HUES48 (cell line): ENCODE results near the gene ZER1.
A peak's percentile ranks its signal among the peaks of the same experiment; 100 is the strongest.
"Not testable (repeated sequence)": the region's sequence is repeated elsewhere in the genome, so short reads cannot be mapped to it uniquely, and the experiment has no call there.

ENCODE experiments used
- H3K27ac ChIP-seq: one replicate; pipeline ENCODE4 v1.7.0; 2013; ENCODE audit warnings: low read depth, low read length, inconsistent platforms
- H3K27me3 ChIP-seq: 2 replicates; pipeline ENCODE4 v1.6.1; 2013; ENCODE audit warnings: mild to moderate bottlenecking, low read length; ENCODE audit not compliant: control insufficient read depth, insufficient read depth
- H3K36me3 ChIP-seq: 2 replicates; pipeline ENCODE4 v1.6.1; 2013; ENCODE audit warnings: low read length; ENCODE audit not compliant: control insufficient read depth, insufficient read depth
- H3K4me1 ChIP-seq: 2 replicates; pipeline ENCODE4 v1.6.1; 2013; ENCODE audit warnings: mild to moderate bottlenecking, low read length; ENCODE audit not compliant: control insufficient read depth, insufficient read depth
- H3K4me3 ChIP-seq: 2 replicates; pipeline ENCODE4 v1.5.1; 2013; ENCODE audit warnings: mild to moderate bottlenecking, low read depth, low read length
- H3K9ac ChIP-seq: 2 replicates; pipeline ENCODE4 v1.6.1; 2013; ENCODE audit warnings: mild to moderate bottlenecking, low read depth, low read length, moderate library complexity
- H3K9me3 ChIP-seq: 2 replicates; pipeline ENCODE4 v1.6.1; 2013; ENCODE audit warnings: low read length; ENCODE audit not compliant: control insufficient read depth, insufficient read depth

ZER1 gene

DNA sequence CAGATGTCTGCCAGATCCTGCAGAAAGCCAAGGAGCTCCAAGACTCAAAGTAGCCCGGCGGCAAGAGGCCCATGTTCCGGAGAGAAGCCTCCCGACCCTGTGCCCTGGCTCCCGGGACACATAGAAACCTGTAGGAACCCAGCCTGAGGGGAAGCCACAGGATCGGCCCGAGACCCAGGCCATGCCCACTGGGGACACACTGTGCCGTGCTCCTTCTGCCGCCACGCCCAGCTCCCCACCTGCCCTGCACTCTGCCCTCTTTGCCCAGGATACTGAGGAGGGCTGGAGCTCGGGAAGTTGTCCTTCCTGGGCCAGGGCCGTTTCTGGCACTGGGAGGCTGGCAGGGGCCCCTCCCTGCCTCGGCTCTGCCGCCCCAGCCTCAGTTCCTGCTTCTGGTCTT is 36.1 kb upstream of the ZER1 start:
- H3K9ac ChIP-seq: no peak overlapping the region
- no peaks in the 10 kb centered on the region for H3K27me3 ChIP-seq
- H3K27ac ChIP-seq: no peak overlapping the region
- peaks cover 42% of the 10 kb centered on the region for H3K36me3 ChIP-seq
- no peaks in the 10 kb centered on the region for H3K9me3 ChIP-seq
- H3K4me1 ChIP-seq: no peaks in the 10 kb centered on the region
- no peak overlapping the region for H3K4me3 ChIP-seq

DNA sequence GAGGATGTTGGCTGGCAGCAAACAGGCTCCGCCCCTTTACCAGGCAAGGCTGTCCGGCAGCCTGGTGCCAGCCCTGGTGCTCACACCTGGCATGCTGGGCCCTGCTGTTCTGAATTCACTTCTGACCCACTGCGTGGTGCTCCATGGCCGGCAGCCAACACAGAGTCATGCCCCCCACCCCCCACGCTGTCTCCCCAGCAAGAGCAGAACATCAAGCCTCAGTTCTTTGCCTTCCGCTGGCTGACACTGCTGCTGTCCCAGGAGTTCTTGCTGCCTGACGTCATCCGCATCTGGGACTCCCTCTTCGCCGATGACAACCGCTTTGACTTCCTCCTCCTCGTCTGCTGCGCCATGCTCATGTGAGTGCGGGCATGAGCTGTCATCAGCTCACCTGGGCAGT is 33.9 kb upstream of the ZER1 start:
- Histone ChIP-seq H3K36me3 (peaks cover 48% of the 10 kb centered on the region), H3K27me3 (no peaks in the 10 kb centered on the region), H3K9ac (no peak overlapping the region)

DNA sequence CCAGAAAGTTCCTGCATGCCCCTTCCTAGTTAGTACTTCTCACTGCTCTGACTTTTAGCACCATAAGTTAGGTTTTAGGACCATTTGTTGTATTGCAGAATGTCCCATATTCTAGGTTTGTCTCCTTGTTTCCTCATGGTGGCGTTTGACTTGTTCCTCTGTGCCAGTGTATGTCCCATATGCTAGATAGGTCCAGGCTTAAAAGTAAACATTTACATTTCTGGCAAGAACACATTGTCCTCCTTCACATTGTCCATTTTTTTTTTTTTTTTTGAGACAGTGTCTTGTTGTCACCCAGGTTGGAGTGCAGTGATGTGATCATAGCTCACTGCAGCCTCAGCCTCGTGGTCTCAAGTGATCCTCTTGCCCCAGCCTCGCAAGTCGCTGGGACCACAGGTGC is 30.8 kb upstream of the ZER1 start:
- Histone ChIP-seq H3K4me1 (no peaks in the 10 kb centered on the region), H3K9me3 (no peaks in the 10 kb centered on the region), H3K9ac (no peak overlapping the region), H3K36me3 (peaks cover 61% of the 10 kb centered on the region), H3K27ac (no peak overlapping the region), H3K4me3 (no peak overlapping the region), H3K27me3 (no peaks in the 10 kb centered on the region)

More for the DNA sequence above, 33.9 kb upstream of the ZER1 start:
- Histone ChIP-seq H3K9me3 (no peaks in the 10 kb centered on the region), H3K27ac (no peak overlapping the region), H3K4me1 (no peaks in the 10 kb centered on the region), H3K4me3 (no peak overlapping the region)

DNA sequence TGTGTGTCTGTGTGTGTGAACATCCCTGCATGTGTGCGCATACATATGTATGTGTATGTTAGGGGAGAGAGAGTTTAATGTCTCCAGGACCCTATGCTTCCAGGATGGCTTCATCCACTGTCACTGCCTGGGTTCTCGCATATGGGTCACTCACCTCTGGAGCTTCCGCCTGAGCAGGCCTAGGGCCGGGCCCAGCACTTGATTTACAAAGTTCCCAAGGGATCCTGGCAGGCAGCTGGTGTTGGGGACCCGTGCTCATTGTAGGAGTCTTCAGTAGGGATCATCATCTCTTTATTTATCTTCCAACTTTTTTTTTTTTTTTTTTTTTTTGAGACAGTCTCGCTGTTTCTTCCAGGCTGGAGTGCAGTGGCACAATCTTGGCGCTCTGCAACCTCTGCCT is 28.3 kb upstream of the ZER1 start:
- Histone ChIP-seq H3K27me3 (no peaks in the 10 kb centered on the region), H3K36me3 (peaks cover 50% of the 10 kb centered on the region), H3K9ac (no peak overlapping the region), H3K4me3 (no peak overlapping the region), H3K4me1 (no peaks in the 10 kb centered on the region), H3K27ac (no peak overlapping the region), H3K9me3 (no peaks in the 10 kb centered on the region)

DNA sequence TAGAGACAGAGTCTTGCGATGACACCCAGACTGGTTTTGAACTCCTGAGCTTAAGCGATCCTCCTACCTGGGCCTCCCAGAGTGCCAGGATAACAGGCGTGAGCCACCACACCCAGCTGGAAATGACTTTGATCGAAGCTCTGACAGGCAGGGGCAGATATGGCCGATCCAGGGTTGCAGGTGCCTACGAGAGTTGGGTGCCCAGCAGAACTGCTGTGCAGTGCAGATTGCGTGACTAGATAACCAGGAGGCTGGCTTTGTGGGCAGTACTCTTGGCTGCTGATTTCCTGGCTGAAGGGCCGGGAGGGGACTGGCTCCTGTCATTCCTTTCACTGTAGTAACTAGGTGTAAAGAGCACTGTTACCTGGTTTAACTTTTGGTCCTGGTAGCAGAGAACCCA is 27.2 kb upstream of the ZER1 start:
- Histone ChIP-seq H3K36me3 (peaks cover 54% of the 10 kb centered on the region), H3K9me3 (no peaks in the 10 kb centered on the region), H3K4me3 (no peak overlapping the region), H3K4me1 (no peaks in the 10 kb centered on the region), H3K27ac (no peak overlapping the region), H3K9ac (no peak overlapping the region), H3K27me3 (no peaks in the 10 kb centered on the region)

DNA sequence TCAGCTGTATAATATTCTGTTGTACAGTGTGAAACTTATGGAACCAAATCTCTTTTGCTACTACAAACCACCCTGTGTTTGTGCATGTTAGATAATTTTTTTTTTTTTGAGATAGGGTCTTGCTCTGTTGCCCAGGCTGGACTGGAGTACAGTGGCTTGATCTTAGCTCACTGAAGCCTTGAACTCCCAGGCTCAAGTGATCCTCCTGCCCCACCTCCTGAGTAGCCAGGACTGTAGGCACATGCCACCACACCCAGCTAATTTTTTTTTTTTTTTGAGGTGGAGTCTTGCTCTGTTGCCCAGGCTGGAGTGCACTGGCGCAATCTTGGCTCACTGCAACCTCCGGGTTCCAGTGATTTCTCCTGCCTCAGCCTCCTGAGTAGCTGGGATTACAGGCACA is 23.2 kb upstream of the ZER1 start:
- H3K27me3 ChIP-seq, H3K27ac ChIP-seq, H3K9me3 ChIP-seq, H3K4me3 ChIP-seq, H3K9ac ChIP-seq, H3K4me1 ChIP-seq: not testable (repeated sequence)
- peaks cover 71% of the 10 kb centered on the region for H3K36me3 ChIP-seq

DNA sequence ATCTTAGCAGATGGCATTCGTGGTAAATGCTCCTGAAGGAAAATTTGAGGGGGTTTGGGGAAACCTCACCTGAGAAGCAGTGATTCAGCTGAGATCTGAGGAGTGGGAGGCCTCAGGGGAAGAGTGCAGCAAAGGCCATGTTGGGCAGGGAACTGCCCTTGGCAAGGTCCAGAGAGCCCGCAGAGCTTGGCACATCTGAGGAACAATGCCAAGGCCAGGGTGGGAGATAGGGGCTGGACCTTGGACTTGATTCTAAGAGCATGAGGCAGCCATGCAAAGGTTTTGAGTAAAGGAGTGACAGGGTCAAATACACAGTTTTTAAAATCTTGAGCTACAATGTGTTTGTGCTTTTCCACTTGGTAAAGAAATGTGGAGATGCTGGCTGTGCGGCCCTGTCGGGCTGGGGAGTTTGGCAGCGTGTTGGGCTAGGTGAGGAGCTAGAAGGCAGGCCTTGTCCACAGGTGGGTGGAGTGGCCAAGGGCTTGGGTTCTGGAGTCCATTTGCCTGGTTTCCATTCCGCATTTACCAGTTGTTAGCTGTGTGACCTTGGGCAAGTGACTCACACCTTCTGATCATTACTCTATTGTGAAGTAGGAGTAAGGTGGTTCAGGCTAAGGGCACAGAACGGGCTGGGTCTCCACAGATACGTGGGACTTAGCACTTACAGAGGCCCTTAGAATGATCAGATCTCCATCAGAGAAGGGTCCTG is 21.4 kb upstream of the ZER1 start:
- no peak overlapping the region for H3K27ac ChIP-seq
- no peaks in the 10 kb centered on the region for H3K27me3 ChIP-seq
- no peak overlapping the region for H3K9ac ChIP-seq
- H3K36me3 ChIP-seq: peaks cover 59% of the 10 kb centered on the region
- no peak overlapping the region for H3K4me3 ChIP-seq
- peaks cover 2% of the 10 kb centered on the region for H3K4me1 ChIP-seq
- no peaks in the 10 kb centered on the region for H3K9me3 ChIP-seq

DNA sequence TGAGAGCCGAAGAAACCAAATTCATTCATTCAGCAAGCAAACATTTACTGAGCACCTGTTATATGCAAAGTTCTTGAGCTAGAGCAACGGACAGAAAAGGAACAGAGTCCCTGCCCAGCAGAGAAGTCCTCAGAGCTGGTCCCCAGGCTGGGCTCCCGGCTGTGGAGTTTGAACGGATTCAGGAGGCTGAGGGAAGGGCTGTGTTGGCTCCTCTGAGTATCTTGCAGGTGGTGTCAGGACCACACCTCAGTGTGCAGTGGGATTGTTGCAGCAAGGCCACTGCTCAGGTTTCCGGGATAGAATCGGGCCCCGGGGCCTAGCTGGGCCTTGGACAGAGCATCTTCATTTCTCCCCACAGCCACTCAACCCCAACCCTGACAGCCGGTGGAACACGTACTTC is 20.4 kb upstream of the ZER1 start:
- Histone ChIP-seq H3K27ac (no peak overlapping the region), H3K27me3 (no peaks in the 10 kb centered on the region), H3K9ac (no peak overlapping the region), H3K36me3 (peaks cover 50% of the 10 kb centered on the region), H3K4me3 (no peak overlapping the region), H3K4me1 (peaks cover 5% of the 10 kb centered on the region), H3K9me3 (no peaks in the 10 kb centered on the region)

DNA sequence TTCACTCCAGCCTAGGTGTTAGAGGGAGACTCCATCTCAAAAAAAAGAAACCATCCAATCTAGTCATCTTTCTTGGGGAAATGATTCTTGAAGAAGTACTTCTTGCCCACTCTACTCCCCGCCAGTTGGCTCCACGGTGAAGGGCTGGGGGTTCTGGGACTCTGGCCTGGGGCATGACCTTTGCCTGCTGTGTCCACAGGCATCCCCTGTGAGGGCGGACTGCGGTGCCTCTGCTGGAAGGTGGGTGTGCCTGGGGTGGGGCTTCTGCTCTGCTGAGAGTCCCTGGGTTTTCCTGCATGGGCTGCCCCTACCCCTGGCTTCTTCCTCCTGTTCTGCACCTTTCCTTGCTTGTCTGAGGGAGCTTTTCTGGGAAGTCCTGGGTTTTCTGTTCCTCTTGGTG is 18.8 kb upstream of the ZER1 start:
- no peak overlapping the region for H3K9ac ChIP-seq
- no peaks in the 10 kb centered on the region for H3K27me3 ChIP-seq
- H3K9me3 ChIP-seq: no peaks in the 10 kb centered on the region
- no peak overlapping the region for H3K4me3 ChIP-seq
- H3K27ac ChIP-seq: no peak overlapping the region
- peaks cover 5% of the 10 kb centered on the region for H3K4me1 ChIP-seq
- H3K36me3 ChIP-seq: peaks cover 46% of the 10 kb centered on the region

DNA sequence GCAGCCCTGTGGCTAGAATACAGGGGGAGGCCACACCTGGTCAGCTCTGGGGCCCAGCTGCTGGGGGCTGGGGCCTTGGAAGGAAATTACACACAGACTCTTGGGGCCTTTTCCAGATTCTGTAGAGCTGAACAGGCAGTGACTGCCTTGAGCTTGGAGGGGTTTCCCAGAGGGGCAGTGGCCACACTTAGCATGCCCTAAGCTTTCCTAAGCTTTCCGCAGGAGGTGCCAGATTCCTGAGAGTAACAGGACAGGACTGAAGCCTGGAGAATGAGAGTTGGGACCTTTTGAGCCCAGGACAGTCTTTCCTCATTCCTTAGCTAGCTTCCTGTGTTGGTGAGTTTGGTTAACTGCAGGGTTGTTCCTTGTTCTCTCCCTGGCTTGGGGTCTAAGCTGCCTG is 16.7 kb upstream of the ZER1 start:
- H3K27ac ChIP-seq: no peak overlapping the region
- no peak overlapping the region for H3K9ac ChIP-seq
- no peaks in the 10 kb centered on the region for H3K27me3 ChIP-seq
- peaks cover 33% of the 10 kb centered on the region for H3K36me3 ChIP-seq
- no peaks in the 10 kb centered on the region for H3K9me3 ChIP-seq
- H3K4me3 ChIP-seq: peak overlapping the region; percentile 85; the same call in 1 of the 2 replicates
- peaks cover 5% of the 10 kb centered on the region for H3K4me1 ChIP-seq

DNA sequence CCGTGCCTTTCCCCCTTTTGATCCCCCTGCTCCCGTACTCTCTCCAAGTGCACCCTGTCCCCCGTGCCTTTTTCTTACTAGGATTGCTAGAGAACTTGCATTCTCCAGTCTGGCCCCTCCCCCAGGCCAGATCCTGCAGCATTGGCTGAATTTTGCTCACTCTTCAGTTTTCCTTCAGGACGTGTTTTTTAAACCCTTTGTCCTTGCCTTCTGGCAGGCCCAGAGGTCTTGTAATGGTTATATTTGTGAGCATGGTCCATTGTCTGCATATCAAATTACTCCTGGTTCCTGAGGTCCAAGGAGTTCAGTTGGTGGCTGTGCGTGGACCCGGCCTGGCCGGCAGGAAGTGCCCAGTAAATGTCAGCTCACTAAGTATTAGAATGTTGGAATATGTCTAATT is 15.9 kb upstream of the ZER1 start:
- Histone ChIP-seq H3K27ac (peak overlapping the region; percentile 78), H3K36me3 (peaks cover 25% of the 10 kb centered on the region), H3K27me3 (no peaks in the 10 kb centered on the region), H3K9me3 (no peaks in the 10 kb centered on the region), H3K4me1 (peaks cover 5% of the 10 kb centered on the region), H3K4me3 (peak overlapping the region; percentile 85), H3K9ac (peak overlapping the region; percentile 40)
